T-helper 22 cell (primary cell): ENCODE data around the gene SPINT1.

Experiments
- DNase-seq: peaks from one replicate; pipeline ENCODE4 v3.0.0-alpha.2; 2020; ENCODE audit warnings: low read depth

SPINT1 gene

DNA sequence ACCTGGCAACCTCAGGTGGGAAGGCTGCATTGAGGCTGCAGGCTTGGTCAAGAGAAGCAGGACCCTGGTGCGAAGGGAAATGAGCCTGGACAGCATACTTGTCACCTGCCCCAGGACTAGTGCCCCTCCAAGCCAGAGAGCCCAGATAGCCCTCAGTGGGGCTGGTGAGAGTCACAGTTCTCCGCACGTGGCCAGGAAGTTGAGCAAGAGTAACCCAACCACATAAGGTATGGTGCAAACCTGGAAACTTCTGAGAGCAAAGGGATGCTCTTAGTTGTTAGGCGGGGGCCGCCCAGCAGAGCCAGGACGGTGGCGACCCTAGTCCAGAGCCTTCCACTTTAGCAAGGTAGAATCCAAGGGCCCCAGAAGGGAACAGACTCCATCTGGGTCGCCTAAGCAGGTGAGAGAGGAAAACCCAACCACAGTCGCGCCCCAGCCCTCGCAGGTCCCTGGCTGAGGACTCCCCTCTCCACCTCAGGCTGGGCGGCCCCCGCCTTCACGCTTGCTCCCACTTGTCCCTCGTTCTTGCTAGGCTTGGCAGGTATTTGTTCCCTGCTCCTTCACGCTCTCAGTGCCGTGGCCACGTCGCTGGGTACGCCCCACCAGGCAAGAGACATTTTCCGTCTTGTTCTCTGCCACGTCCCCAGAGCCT, 49.3 kb downstream of the SPINT1 start:
- DNase-seq, result no peak

- peak; percentile 96 for DNase-seq
Measured at GRCh38 chr15:40893733-40894680, 50.2 kb downstream of the SPINT1 start, which contains the start of gene VPS18. Gene VPS18 (plus strand): TSS chr15:40894450. CDS start chr15:40894769, 319 bp downstream.

DNA sequence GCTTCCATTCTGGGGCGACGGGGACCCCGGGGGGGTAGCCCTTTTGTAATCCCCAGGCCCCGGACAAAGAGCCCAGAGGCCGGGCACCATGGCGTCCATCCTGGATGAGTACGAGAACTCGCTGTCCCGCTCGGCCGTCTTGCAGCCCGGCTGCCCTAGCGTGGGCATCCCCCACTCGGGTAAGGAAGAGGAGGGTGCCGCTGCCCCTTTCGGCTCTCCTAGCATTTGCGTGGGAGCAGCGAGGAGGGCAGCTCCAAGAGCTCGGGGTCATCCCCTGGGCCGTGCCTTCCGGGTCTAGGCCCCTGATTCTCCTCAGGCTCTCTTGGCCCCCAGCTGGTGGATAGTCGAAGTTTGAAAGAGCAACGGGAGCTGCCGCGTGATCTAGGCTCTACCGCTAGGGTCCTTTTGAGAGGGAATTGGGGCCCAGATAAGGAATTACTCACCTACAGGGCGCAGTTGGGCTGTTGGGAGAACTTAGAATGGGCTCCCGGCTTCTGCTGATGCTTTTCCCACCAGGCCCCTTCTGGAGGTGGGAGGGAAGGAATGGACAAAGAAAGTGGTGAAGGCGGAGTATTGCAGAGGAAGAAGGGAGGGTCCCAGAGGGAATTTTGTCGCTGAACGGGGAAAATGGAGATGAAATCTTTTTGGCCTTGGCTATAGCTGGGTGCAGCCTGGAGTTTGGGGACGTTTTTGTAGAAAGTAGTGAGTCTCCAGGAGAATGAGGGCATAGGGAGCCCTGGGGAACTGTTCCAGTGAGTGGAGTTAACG, 51.0 kb downstream of the SPINT1 start:
- peak; percentile 40 for DNase-seq

DNA sequence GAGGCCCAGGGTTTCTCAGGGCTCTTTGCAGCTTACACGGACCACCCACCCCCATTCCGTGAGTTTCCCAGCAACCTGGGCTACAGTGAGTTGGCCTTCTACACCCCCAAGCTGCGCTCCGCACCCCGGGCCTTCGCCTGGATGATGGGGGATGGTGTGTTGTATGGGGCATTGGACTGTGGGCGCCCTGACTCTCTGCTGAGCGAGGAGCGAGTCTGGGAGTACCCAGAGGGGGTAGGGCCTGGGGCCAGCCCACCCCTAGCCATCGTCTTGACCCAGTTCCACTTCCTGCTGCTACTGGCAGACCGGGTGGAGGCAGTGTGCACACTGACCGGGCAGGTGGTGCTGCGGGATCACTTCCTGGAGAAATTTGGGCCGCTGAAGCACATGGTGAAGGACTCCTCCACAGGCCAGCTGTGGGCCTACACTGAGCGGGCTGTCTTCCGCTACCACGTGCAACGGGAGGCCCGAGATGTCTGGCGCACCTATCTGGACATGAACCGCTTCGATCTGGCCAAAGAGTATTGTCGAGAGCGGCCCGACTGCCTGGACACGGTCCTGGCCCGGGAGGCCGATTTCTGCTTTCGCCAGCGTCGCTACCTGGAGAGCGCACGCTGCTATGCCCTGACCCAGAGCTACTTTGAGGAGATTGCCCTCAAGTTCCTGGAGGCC, 55.8 kb downstream of the SPINT1 start:
- DNase-seq, result no peak

DNA sequence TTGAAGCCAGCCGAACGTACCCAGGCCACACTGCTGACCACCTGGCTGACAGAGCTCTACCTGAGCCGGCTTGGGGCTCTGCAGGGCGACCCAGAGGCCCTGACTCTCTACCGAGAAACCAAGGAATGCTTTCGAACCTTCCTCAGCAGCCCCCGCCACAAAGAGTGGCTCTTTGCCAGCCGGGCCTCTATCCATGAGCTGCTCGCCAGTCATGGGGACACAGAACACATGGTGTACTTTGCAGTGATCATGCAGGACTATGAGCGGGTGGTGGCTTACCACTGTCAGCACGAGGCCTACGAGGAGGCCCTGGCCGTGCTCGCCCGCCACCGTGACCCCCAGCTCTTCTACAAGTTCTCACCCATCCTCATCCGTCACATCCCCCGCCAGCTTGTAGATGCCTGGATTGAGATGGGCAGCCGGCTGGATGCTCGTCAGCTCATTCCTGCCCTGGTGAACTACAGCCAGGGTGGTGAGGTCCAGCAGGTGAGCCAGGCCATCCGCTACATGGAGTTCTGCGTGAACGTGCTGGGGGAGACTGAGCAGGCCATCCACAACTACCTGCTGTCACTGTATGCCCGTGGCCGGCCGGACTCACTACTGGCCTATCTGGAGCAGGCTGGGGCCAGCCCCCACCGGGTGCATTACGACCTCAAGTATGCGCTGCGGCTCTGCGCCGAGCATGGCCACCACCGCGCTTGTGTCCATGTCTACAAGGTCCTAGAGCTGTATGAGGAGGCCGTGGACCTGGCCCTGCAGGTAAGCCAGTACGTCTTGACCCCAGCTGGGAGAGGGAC, 56.6 kb downstream of the SPINT1 start:
- no peak for DNase-seq

DNA sequence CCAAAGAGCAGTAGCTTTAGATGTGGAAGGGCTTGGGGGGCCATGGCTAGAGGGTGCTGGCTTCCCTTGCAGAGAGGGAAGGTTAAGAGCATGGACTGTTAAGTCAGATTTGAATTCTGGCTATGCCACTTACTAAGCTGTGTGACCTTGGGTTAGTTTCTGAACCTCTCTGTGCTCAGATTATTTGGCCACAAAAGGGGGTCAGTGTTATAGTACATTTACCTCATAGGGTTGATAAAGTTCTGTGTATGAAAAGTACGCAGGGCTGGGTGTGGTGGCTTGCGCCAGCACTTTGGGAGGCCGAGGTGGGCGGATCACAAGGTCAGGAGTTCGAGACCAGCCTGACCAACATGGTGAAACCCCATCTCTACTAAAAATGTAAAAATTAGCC, 57.2 kb downstream of the SPINT1 start:
- no peak for DNase-seq

- no peak for DNase-seq
Measured at GRCh38 chr15:40902605-40903561, 59.0 kb downstream of the SPINT1 start.

- no peak for DNase-seq
Measured at GRCh38 chr15:40904552-40905201, 60.8 kb downstream of the SPINT1 start.

GRCh38 chr15:40906091-40906990, 62.5 kb downstream of the SPINT1 start:
- peak; percentile 51 for DNase-seq

- peak; percentile 46 for DNase-seq
Measured at GRCh38 chr15:40906991-40907802, 63.3 kb downstream of the SPINT1 start.
